SKM-1 (cell line): ENCODE measurements around the gene CHCHD5.
"Not testable (repeated sequence)": the region's sequence is repeated elsewhere in the genome, so short reads cannot be mapped to it uniquely, and the experiment has no call there.

Experiments used
- DNase-seq: peaks from one replicate; lab custom pipeline; 2025; ENCODE audit not compliant: unreplicated experiment; lab: John Stamatoyannopoulos, UW

CHCHD5 gene, protein sequence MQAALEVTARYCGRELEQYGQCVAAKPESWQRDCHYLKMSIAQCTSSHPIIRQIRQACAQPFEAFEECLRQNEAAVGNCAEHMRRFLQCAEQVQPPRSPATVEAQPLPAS

DNA sequence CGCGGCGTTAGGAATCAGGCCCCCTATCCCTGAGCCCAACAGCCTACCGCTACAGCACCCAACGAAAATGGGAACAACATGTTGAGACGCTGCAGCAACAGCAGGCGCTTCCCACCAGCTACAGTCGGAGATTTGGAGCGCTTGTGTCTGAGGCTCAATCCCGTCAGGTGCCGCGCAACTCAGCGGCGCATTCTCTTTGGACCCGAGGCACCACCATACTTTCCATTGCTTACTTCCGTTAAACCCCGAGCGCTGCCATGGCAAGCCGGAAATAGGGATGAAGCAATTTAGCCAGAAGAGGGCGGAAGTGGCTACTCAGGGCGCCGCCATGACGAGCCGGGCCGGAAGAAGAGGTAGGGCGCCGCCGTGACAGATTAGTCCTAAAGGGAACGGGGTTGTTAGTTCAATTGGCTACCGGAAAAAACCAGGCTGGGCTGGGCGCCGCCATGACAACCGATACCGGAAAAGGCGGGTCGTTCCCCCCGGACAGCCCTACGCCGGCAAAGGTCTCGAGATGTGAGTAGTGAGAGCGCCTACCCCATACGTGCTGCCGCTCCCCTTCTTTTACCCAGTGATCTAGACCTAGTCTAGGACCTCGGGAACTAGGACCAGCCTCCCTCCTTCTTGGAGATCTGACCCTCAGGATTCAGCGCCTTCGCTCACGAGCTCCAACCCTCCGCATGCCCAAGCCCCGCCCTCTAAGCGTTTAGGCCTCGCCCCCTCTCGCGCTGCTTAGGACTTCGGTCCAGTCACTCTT, at the start of gene CHCHD5:
Gene CHCHD5 (plus strand): TSS at position 476 of the 757 bp plus-strand sequence. CDS start 39 bp downstream, at position 515.
- DNase-seq = peak; percentile 97

DNA sequence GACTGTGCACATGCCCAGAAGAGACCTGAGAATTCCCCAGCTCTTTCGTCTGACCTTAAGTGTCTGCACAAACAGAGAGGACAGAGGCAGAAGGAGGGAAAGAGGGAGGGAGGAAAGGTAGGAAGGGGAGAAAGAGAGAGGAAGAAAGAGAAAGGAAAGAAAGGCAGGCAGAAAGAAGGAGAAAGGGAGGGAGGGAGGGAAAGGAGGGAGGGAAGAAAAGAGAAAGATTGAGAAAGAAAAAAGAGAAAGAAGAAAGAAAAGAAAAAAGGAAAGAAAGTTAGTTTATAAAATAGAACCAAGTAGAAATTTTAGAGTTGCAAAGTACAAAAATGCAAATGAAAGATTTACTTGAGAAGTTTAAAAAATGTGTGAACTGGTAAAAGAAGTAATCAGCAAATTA, 49.6 kb upstream of the CHCHD5 start:
- no peak for DNase-seq

DNA sequence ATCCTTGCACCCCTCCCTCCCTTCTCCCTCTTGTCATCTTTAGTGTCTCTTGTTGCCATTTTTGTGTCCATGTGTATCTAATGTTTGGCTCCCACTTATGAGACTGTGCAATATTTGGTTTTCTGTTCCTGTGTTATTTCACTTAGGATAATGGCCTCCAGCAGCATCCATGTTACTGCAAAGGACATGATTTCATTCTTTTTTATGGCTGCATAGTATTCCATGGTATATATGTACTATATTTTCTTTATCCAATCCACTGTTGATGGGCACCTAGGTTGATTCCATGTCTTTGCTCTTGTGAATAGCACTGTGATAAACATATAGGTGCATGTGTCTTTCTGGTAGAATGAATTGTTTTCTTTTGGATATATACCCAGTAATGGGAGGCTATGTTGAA, 47.7 kb upstream of the CHCHD5 start:
- DNase-seq = not testable (repeated sequence)

DNA sequence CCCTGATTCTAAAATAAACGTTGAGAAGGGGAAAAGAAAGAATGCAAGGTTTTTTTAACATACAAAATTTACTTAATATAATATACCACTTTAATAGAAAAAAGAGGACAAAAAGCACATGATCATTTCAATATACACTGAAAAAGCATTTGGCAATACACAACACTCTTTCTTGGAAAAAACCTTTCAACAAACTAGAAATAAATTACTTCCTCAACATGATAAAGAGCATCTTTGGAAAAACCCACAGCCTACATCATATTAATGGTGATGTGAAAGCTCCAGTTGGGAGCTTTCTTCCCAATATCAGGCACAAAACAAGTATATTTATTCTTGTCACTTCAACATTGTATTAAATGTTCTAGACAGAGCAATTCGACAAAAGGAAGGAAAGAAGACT, 45.1 kb upstream of the CHCHD5 start:
- DNase-seq = no peak

DNA sequence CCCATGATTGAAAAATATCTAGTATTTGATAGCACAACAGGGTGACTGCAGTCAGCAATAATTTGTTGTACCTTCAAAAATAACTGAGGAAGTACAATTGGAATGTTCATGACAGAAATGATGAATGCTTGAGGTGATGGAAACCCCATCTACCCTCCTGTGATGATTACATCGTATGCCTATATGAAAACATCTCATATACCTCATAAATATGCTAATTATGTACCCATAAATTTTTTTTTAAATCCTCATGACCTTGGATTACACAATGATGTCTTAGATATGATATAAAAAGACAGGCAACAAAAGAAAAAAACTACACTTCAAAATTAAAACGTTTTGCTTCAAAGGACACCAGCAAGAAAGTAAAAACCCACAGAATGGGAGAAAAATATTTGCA, 43.5 kb upstream of the CHCHD5 start:
- DNase-seq = no peak

DNA sequence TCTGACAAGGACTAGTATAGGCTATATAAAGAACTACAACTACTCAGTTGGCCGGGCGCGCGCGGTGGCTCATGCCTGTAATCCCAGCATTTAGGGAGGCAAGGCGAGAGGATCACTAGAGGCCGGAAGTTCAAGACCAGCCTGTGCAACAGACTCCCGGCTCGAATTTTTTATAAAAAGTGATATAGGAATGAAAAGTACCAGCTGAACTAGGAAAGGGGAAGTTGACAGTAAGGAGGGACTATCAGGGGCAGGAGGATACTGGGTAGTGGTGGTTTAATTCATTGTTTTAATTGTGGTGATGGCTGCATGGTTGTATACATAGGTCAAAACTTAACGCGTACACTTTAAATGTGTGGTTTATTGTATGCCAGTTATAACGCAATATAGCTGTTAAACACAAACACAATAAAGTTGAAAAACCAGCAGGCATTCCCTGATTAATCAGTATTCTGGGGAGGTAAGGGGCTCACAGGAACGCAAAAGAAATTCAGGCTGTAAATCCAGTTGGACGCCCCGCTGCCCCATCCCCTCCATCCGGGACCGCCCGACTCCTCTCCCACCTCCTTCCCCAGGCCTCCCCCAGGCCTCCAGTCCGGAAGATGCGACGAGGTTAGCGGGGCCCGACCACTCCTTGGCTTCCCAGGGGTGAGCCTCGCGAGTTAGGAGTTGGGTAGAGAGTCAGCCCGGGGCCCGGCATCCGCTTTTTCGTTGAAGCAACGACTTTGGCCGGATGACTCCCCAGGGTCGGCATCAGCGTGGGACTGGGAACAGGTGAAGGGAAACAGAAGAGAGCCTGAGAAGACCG, 42.9 kb upstream of the CHCHD5 start:
- DNase-seq = peak; percentile 76

DNA sequence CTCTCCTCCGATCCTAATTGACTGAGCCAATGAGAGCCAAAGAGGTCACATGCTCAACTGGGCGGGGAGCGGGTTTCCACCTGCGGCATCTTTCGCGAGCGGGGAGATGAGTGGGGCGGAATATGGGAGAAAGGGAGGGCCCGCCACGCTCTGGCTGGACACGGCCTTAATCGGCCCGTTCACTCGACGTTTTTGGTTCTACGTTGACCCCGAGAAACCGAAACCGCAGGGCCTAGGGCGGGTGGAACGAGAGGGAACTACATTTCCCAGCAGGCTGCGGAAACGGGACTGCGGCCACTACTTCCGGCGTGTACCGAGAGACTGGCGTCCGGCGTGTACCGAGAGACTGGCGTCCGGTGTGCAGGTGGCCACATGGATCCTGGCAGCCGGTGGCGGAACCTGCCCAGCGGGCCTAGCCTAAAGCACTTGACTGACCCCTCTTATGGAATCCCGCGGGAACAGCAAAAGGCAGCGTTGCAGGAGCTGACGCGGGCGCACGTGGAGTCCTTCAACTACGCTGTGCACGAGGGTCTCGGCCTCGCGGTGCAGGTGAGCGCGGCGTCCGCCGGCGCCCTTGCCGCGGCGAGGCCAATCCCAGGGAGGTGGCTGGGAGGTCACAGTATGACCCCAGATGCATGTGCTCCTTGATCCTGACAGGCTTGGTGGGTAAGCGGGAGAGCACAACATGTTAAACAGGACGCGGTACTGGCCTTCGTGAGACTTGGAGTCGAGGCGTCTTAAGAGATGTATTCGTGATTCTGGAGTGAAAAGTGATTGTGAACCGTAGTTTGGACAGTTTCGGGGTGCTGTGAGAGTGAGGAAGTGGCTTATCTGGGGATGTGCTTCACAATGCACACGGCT, 42.1 kb upstream of the CHCHD5 start, which contains the start of gene POLR1B:
Gene POLR1B (plus strand): TSS at position 343 of the 861 bp plus-strand sequence. CDS start 30 bp downstream, at position 373.
- DNase-seq = peak; percentile 80

DNA sequence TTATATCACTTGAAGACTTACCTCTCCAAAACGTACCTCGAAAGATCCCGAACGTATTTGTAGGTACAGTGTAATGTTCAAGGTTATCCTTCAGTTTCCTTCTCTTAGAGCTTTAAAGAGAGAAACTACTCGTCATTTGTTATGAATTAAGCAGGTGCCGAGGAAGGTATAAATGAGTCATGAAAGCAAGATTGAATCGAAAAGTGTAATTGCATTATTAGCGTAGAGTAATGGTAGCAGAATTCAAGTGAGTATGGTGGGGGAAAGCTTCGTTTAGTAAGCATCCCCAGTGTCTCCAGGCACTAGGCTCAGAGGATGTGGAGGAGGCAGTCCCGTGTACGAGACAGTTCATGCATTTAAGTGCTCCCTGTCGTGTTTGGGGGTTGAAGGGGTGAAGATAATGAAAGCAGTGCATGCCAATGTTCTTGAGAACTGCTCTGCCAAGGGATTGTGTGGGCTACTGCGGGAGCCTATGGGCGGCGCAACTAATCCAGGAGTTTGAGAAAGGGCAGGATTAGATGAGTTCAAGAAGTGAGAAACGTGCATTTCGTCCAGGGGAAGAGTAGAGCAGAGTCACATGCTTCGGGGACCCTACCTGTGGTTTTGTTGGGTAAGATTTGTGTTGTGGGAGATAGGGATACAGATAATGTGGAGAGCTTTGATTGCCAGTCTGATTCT, 41.3 kb upstream of the CHCHD5 start:
- DNase-seq = no peak

DNA sequence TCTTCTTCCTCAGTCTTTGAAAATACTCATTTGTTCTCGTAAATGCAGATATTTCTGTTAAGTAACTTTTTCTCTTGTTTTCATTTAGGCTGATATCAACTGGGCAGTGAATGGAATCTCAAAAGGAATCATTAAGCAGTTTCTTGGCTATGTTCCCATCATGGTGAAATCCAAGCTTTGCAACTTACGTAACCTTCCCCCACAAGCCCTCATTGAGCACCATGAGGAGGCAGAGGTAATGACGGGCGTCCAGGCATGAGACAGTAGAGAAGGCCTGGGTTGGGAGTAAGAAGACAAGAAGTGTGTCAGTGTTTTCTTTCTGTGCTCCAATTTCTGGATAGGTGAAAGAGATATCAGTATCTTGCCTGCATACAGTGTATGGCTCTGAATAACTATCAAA, 37.1 kb upstream of the CHCHD5 start:
- peak; percentile 22 for DNase-seq

DNA sequence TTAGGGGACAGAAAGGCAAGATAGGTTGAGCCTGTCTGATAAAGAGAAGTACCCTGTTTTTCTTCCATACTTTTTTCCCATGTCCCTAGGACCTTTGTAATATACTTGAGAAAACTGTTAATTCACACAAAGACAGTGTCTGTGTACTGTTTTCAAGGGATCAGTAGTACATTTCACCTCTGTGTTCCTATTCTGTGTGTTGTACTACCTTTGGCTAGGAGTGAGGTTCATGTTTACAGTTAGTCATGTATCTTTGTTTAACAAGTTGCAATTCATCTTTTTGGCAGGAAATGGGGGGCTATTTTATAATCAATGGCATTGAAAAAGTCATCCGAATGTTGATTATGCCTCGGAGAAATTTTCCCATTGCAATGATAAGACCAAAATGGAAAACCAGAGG, 35.4 kb upstream of the CHCHD5 start:
- no peak for DNase-seq

DNA sequence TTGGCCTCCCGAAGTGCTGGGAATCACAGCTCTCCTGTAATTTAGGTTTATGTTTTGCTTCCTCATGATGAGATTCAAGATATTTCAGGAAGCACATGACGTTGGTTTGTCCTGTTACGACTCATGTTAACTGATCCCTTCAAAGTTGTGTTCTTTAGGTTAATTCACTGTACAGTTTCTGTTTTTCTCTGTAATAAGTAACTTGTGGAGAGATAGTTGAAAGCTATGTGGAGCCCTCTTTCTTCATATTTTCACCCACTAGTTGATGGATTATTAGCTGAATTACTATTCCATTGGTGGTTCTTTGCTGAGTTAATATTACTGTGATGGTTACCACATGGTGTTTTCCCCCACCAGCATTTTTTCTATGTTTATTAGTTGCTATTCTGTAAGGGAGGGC, 18.3 kb upstream of the CHCHD5 start:
- DNase-seq = no peak

DNA sequence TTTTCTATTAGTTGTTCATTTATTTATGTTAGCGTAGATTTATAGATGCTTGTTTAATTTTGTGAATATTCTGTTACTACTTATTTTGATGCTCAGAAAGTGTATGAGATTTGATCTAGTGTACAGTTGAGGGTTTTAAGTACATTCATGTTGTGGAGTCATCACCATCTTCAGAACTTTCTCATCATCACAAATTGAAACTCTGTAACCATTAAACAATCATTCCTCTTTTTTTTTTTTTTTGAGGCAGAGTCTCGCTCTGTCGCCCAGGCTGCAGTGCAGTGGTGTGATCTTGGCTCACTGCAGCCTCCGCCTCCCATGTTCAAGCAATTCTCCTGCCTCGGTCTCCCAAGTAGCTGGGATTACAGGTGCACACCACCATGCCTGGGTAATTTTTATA, 17.9 kb upstream of the CHCHD5 start:
- not testable (repeated sequence) for DNase-seq

DNA sequence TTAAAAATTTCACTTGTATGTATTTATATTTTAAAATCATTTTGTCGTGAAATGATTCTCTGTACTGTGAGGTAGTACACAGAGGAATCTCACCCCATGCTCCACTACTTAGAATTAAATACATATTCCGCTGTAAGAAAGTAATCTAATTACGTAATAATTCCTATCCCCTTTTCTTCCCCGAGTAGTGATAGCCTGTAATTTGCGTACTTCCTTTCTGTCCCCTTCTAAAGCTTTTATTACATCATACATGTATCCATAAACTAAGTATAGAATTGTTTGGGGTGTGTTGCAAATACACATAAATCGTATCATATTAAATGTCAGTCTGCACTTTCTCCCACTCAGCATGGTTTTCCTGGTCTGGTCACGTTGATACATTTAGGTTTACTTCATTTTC, 12.4 kb upstream of the CHCHD5 start:
- no peak for DNase-seq

DNA sequence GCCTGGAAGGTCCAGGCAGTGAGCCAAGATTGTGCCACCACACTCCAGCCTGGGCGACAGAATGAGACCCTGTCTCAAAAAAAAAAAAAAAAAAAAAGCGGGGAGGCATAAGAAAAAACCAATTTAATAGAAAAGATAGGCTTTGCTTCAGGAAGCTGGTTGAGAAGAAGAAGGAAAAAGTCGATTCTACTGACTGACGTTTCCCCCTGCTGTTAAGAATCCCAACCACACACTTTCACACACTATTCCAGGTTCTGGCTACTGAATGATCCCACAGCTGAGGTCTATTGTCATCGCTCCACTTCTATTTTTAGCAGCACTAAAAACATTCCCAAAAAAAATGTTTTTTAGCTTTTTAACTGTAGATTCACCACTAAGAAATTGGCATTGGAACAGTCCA, 6.7 kb upstream of the CHCHD5 start:
- no peak for DNase-seq

DNA sequence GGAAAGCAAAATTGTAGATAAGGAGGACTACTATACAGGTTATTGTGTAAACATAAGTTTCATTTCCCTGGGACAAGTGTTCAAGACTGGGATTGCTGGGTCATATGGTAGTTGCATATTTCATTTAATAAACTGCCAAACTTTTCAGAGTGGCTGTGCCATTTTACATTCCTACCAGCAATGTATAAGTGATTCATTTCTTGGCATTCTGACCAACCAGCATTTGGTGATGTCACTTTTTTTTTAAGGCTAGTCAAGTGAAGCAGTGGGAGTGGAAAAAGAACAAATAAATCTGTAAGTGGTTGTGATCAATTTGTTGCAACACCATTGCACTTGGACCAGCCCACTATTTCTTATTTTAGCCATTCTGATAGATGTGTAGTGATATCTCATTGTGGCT, 5.2 kb upstream of the CHCHD5 start:
- DNase-seq = no peak

DNA sequence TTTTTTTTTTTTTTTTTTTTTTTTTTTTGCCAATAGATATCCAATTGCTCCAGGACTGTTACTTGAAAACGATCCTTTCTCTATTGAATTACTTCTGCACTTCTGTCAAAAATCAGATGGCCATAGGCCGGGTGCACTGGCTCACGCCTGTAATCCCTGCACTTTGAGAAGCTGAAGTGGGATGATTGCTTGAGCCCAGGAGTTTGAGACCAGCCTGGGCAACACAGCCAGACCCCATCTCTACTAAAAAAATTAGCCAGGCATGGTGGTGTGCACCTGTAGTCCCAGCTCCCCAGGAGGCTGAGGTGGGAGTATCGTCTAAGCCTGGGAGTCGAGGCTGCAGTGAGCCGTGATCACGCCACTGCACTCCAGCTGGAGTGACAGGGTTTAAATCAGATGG, 4.3 kb upstream of the CHCHD5 start:
- DNase-seq = no peak

DNA sequence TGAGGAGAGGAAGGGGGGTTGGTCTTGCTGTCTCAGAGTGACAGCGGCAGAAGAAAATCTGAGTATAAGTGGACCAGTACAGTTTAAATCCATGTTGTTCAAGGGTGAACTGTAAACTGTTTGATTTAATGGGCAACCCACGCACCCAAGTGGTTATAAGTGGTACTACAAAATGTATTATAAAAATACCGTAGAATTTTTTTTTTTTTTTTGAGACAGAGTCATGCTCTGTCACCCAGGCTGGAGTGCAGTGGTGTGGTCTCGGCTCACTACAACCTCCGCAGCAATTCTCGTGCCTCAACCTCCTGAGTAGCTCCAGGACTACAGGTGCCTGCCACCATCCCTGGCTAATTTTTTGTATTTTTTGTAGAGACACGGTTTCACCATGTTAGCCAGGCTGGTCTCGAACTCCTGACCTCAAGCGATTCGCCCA, 2.1 kb upstream of the CHCHD5 start:
- peak; percentile 21 for DNase-seq

DNA sequence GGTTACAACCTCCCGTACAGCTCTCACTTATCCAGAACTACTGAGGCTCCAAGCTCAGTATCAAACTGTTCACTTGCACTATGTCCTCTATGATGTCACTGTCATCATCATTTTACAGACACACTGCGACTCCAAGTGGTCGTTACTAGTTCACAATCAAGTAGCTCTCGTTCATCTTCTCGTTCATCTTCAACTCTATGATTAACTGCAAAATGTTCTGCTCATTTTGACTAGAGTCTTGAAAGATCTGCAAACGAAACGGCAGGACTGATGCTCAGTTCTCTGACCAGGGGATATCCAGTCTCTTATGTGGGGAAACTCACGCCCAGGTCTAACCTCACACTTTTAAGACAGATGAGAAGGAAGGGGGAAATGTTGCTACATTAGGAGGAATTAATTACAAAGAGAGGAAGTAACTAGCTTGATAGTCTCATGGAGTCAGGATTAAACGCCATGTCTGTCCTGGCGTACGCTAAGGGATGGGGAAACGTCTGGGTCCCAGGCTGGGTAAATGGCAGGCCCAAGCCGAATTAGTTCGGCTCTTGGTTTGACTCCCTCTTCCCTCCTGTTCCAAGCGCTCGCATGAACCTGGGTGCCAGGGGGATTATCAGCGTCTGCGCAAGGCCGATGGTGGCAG, 794 bp upstream of the CHCHD5 start:
- no peak for DNase-seq

DNA sequence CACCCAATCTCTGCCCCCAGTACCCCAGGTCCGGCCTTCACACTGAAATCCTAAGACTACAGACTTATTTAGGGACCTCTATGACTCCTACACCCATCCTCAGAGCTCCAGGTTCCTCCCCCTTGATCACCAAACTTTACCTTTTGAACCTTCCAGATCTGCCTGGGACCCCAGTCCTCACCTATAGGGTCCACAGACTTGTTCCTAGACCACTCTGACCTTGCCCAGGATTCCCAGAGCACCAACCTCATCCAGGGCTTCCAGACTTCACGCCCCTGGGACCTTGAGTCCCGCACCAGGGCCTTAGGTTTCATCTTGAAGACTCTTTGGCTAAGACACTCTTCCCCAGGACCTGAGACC, 462 bp downstream of the CHCHD5 start:
- no peak for DNase-seq

DNA sequence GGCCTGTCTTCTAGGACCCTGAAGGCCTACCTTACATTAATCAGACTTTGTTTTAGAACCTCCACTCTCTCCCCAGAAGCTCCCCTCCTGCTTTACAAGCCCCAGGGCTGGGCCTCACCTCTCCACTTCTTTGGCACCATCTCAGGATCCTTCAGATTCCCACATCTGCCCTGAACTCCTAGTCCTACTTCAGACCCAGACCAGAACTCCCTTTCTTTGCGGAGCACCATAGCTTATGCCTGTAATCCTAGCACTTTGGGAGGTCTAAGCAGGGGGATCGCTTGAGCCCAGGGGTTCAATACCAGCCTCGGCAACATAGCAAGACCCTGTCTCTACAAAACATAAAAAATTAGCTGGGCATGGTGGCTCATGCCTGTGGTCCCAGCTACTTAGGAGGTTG, 991 bp downstream of the CHCHD5 start:
- DNase-seq = no peak
